OCI-LY1 (cell line): ENCODE measurements around the gene USP49.

Source experiments
- EZH2 ChIP-seq: fragments of 200-600 bp; sonication (generic), shearing (Covaris generic); IDR thresholded peaks from 2 replicates; pipeline ENCODE4 v1.8.0; 2017; ENCODE audit warnings: borderline replicate concordance, mixed run types, mild to moderate bottlenecking, antibody characterized with exemption, low read length, moderate library complexity, mixed read lengths
- TF ChIP-seq, protein P1 (sequence below): fragments of 200-600 bp; sonication (generic), shearing (Covaris generic); IDR thresholded peaks from 2 replicates; pipeline ENCODE4 v1.5.1; 2017; ENCODE audit warnings: mild to moderate bottlenecking, antibody characterized with exemption, low read length, moderate library complexity, mixed read lengths

DNA sequence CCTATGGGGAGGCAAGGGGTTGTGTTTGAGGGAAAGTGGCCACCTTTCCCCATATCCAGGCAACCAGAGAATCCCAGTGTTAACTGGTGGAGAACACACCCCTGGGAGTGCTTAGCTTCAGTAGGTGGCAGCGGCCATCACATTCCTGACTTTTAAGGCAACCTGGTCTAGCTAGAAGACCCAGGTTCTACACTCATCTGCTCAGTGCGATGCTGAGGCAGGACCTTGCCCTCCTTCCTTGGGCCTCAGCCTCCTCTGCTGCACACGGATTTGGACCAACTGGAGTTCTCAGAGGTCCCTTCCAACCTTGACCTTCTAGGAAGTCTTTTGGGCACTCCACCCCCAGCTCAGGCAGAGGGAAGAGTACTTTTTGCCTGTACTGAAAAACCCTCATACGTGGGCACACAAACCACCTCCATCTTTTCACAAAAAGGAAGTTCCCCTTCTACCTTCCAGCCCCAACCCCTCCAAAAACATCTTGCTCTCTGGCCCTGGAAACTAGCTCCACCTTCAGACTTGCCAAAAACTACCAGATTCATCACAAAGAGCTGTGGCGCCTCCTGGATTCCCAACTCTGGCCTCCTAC, 43.5 kb upstream of the USP49 start:
- no peak for TF ChIP-seq EZH2
- TF ChIP-seq, protein P1, sequence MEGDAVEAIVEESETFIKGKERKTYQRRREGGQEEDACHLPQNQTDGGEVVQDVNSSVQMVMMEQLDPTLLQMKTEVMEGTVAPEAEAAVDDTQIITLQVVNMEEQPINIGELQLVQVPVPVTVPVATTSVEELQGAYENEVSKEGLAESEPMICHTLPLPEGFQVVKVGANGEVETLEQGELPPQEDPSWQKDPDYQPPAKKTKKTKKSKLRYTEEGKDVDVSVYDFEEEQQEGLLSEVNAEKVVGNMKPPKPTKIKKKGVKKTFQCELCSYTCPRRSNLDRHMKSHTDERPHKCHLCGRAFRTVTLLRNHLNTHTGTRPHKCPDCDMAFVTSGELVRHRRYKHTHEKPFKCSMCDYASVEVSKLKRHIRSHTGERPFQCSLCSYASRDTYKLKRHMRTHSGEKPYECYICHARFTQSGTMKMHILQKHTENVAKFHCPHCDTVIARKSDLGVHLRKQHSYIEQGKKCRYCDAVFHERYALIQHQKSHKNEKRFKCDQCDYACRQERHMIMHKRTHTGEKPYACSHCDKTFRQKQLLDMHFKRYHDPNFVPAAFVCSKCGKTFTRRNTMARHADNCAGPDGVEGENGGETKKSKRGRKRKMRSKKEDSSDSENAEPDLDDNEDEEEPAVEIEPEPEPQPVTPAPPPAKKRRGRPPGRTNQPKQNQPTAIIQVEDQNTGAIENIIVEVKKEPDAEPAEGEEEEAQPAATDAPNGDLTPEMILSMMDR = no peak
